Subcutaneous adipose tissue (tissue), 4 donors: ENCODE measurements around the gene CLDN34. TPM values are rescaled to one million over a fixed set of nuclear protein-coding genes. Genes with fewer than 3 reads are reported as not detected.

Experiments used
- total RNA-seq, 4 donors: library from RNA; depleted of rRNA; stranded (reverse); fragments of >200 nt; gene quantifications; one replicate each; pipeline ENCODE4 v1.1.0, GENCODE V29; 2016
- TF ChIP-seq, protein P1 (sequence below): fragments of 450-650 bp; IDR thresholded peaks from one replicate; pipeline ENCODE4 v1.5.1; 2016; ENCODE audit warnings: low read depth, mild to moderate bottlenecking, control low read depth, antibody characterized with exemption, moderate library complexity

CLDN34 gene
- total RNA-seq, 4 donors from 2014 or later: not detected

DNA sequence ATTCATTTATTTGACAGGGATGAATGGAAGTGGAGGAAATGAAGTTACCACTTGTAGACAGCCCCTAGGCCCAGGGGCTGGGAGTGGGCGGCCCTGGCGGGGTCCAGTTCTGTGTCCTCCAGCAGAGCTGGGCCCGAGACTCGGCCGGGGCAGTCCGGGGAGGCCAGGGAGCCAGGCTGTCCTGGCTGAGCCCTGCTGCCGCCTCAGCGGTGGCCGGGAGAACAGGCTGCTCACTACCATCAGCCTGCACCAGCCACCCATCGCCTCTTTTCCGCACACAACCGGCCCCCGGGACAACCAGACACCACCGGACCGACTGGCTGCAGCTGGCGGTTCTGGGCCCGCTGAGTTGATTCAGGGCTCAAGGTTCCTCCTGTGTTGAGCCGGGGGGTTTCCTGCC is 25.6 kb downstream of the CLDN34 start:
- TF ChIP-seq, protein P1, sequence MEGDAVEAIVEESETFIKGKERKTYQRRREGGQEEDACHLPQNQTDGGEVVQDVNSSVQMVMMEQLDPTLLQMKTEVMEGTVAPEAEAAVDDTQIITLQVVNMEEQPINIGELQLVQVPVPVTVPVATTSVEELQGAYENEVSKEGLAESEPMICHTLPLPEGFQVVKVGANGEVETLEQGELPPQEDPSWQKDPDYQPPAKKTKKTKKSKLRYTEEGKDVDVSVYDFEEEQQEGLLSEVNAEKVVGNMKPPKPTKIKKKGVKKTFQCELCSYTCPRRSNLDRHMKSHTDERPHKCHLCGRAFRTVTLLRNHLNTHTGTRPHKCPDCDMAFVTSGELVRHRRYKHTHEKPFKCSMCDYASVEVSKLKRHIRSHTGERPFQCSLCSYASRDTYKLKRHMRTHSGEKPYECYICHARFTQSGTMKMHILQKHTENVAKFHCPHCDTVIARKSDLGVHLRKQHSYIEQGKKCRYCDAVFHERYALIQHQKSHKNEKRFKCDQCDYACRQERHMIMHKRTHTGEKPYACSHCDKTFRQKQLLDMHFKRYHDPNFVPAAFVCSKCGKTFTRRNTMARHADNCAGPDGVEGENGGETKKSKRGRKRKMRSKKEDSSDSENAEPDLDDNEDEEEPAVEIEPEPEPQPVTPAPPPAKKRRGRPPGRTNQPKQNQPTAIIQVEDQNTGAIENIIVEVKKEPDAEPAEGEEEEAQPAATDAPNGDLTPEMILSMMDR: no peak

DNA sequence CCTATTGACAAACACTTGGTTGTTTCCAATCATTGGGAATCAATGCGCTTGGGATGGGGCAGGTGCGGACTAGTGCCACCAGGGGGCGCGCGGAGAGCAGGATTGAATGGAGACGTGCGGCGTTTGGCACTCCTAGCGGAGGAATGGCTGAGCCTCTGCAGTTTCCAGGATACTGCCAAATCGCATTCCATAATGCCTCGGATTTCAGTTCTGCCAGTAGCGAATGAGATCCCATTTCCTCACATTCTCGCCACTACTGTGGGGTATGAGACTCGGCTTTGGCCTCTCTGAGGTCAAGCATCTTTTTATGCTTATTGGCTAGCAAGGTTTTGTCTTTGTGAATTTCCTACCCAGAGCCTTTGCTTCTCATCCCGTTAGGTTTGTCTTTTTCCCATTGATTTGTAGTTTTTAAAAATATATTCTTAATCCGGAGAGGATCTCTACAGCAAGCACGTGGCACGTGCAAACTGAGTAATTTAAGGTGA is 28.7 kb downstream of the CLDN34 start:
- TF ChIP-seq, protein P1: no peak

DNA sequence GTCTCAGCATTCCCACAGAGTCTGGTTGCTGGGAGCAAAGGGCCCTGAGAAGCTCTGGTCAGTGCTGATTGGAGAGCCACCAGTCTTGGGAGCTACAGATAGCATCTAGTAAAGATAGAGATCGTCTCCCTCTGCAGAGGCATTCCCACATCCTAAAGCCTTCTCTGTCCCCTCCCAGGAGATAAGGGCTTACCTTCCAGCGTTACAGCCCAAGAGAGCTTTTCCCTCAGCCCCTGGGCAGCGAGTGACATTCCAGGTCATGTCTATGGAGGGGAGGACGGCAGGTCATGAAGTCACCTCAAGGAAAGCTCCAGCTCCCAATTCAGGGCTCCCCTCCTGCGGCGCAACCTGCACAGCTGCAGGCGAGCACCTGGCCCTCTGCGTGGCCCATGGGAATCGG is 29.9 kb downstream of the CLDN34 start:
- TF ChIP-seq, protein P1: no peak

DNA sequence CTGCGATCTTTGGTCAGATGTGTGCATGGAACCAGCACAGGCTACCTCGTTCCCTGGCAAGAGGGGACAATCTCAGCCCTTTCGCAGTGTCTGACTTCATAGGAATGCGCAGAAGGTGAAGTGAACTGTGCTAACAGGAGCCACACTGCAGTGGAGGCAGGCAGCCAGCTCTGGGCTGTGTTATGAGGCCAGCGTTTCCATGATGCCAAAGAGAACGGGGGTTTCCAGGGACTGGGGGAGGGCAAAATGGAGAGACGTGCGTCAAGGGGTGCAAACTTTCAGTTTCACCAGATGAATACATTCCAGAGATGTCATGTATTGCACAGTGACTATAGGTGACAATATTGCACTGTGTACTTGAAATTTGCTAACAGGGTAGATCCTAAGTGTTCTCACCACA is 30.4 kb downstream of the CLDN34 start:
- TF ChIP-seq, protein P1: no peak

DNA sequence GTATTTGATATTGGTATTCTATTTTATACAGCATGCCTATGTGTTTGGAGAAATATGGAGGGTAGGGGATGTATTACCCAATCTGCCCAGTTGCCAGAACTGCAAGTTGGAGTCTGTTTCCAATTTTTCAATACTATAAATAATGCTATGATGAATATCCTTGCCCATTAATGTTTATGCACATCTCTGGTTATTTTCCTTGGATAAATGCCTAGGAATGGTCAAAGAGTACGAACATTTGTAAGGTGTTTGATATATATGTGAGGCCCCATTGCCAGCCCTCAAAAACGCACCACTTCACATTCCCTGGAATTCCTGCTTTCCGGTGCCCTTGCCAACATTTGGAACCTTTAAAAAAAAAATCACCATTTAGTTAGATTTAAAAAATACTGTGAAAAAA is 34.3 kb downstream of the CLDN34 start:
- TF ChIP-seq, protein P1: no peak

DNA sequence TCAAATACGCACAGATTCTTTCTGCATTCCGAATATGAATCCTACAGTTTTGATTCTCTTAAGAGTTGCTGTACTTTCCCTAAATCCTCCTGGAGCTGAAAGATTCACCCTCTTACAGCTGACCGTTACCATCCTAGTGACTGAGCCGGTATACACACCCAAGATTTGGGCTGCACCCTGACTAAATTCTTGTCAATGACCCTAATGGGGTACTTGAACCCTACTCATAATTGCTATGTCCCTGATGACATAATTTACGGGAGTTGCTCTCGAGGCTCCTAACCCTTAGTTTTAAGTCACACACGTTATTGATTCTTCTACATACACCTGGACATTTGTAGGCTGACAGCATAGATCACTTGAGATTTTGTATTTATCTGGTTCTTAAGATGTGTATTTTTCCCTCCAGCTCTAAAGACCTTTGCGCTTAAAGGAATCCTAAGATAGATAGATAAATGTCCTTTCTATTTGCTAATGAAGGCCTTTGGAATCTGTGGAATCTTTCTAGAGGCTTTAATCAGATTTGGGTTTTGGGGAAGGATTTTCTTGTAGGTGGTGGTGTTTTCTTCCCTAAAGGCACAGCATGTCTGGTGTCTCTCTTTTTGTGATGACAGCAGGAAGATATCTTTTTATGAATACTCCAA is 37.8 kb downstream of the CLDN34 start:
- TF ChIP-seq, protein P1: no peak

DNA sequence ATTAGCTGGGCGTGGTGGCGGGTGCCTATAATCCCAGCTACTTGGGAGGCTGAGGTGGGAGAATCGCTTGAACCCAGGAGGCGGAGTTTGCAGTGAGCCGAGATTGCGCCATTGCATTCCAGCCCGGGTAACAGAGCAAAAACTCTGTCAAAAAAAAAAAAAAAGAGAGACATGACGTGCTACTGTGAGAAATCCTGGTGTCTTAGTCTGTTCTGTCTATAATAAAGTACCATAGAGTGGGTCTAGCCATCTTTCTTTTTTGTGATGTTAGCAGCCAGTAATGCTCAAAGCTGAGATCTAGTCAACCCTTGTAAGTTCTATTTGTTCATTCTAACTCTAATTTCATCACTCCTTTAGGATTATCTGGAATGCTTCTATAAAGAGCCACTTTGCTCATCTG is 38.9 kb downstream of the CLDN34 start:
- TF ChIP-seq, protein P1: no peak
